ENCODE results near the gene AMH.

DNA sequence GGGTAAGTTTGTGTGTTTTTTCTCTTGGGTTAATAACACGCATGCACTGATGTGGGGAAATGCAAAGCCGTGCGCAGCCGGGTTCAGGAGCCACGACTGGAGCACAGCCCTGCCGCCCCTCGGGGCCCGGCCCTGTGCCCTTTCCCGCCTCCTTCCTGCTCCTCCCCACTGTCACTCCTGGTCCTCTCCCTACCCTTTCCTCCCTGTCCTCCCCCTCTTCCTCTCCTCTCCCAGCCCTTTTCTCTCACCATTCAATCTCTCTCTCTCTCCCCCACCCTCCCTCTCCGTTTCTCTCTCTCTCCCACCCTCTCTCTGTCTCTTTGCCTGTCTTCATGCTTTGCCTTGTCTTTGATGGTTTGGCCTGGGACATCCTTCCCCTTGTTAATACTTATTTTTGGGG is 40.1 kb upstream of the AMH start:
- TF ChIP-seq POLR2AphosphoS5 (IDR thresholded peaks at IDR 0.05; ENCODE audit: low read depth, low read length) (no peak), POLR2A (IDR thresholded peaks at IDR 0.05; ENCODE audit: low read depth, low read length) (no peak), SPI1 (IDR thresholded peaks at IDR 0.05; ENCODE audit: low read depth, low read length) (no peak), POU2F2 (IDR thresholded peaks at IDR 0.05; ENCODE audit: low read depth, low read length) (no peak), PAX5 (IDR thresholded peaks at IDR 0.05; ENCODE audit: insufficient read depth, low read length, severe bottlenecking) (no peak), TAF1 (IDR thresholded peaks at IDR 0.05; ENCODE audit: low read depth, low read length) (no peak)
